DMS53 treated with DMSO at 0.1 percent for 48 hours (cell line): ENCODE measurements around the gene LRBA.
A peak's percentile ranks its signal among the peaks of the same experiment; 100 is the strongest.
"Not testable (repeated sequence)": the region's sequence is repeated elsewhere in the genome, so short reads cannot be mapped to it uniquely, and the experiment has no call there.

Source experiments
- DNase-seq: peaks from one replicate; lab custom pipeline; 2025; ENCODE audit not compliant: unreplicated experiment; lab: John Stamatoyannopoulos, UW

The LRBA gene

GRCh38 chr4:151014521-151015458, at the start of gene LRBA:
Gene LRBA (minus strand): TSS chr4:151015284. CDS start chr4:151014642, 642 bp downstream.
- DNase-seq, result peak; percentile 81

- DNase-seq, result not testable (repeated sequence)
These were observed 48.1 kb upstream of the LRBA start for GRCh38 chr4:151063143-151063542.

- no peak for DNase-seq
These were observed 40.5 kb upstream of the LRBA start for GRCh38 chr4:151055539-151055938.

GRCh38 chr4:151052785-151053184, 37.7 kb upstream of the LRBA start:
- no peak for DNase-seq

GRCh38 chr4:151049430-151049884, 34.4 kb upstream of the LRBA start:
- DNase-seq, result no peak

GRCh38 chr4:151048913-151049312, 33.8 kb upstream of the LRBA start:
- no peak for DNase-seq

GRCh38 chr4:151046609-151047008, 31.5 kb upstream of the LRBA start:
- DNase-seq, result no peak

- DNase-seq, result peak; percentile 14
These were observed 30.8 kb upstream of the LRBA start for GRCh38 chr4:151045907-151046306.

- DNase-seq, result no peak
These were observed 28.9 kb upstream of the LRBA start for GRCh38 chr4:151043803-151044515.

- no peak for DNase-seq
These were observed 24.6 kb upstream of the LRBA start for GRCh38 chr4:151039733-151040132.

GRCh38 chr4:151038452-151039157, 23.5 kb upstream of the LRBA start:
- DNase-seq, result no peak

GRCh38 chr4:151035911-151036310, 20.8 kb upstream of the LRBA start:
- DNase-seq, result no peak

GRCh38 chr4:151035328-151035727, 20.2 kb upstream of the LRBA start:
- DNase-seq, result peak; percentile 93

- no peak for DNase-seq
These were observed 19.7 kb upstream of the LRBA start for GRCh38 chr4:151034829-151035228.

GRCh38 chr4:151031831-151032605, 16.9 kb upstream of the LRBA start:
- no peak for DNase-seq

GRCh38 chr4:151029537-151029936, 14.5 kb upstream of the LRBA start:
- no peak for DNase-seq

- not testable (repeated sequence) for DNase-seq
These were observed 13.9 kb upstream of the LRBA start for GRCh38 chr4:151029006-151029405.

- no peak for DNase-seq
These were observed 10.7 kb upstream of the LRBA start for GRCh38 chr4:151025759-151026158.

GRCh38 chr4:151022586-151022985, 7.5 kb upstream of the LRBA start:
- no peak for DNase-seq

GRCh38 chr4:151021637-151022334, 6.7 kb upstream of the LRBA start:
- DNase-seq, result no peak
